CD8-positive, alpha-beta memory T cell (primary cell): ENCODE data around the gene OR2H2. TPM values are rescaled to one million over a fixed set of nuclear protein-coding genes. Genes with fewer than 3 reads are reported as not detected.

Experiments
- CTCF ChIA-PET: fragments of 350-600 bp; sonication (Branson Sonifier 250); formaldehyde crosslinking; loops from one replicate; lab custom pipeline; 2021; ENCODE audit warnings: antibody characterized with exemption; lab: Charles Lee
- POLR2A ChIA-PET: fragments of 350-600 bp; sonication (Branson Sonifier 250); formaldehyde crosslinking; loops from one replicate; lab custom pipeline; 2021; ENCODE audit warnings: antibody characterized with exemption; lab: Charles Lee
- DNase-seq, 5 donors: peaks; one replicate each; pipeline versions ENCODE4 v3.0.0 to v3.0.0-alpha.2; 2020 to 2022; ENCODE audit warnings: mixed read lengths in 1 of 5
- H3K27ac ChIP-seq: one replicate; pipeline ENCODE4 v1.7.0; 2013; ENCODE audit warnings: low read depth, mild to moderate bottlenecking, low read length, moderate library complexity
- H3K27me3 ChIP-seq: 2 replicates; pipeline ENCODE4 v1.7.0; 2013; ENCODE audit warnings: low read length, mild to moderate bottlenecking; ENCODE audit not compliant: insufficient read depth, poor library complexity, severe bottlenecking
- H3K36me3 ChIP-seq: 2 replicates; pipeline ENCODE4 v1.7.0; 2013; ENCODE audit warnings: mild to moderate bottlenecking, low read length, moderate library complexity; ENCODE audit not compliant: insufficient read depth
- H3K4me1 ChIP-seq: 2 replicates; pipeline ENCODE4 v1.7.0; 2013; ENCODE audit warnings: mild to moderate bottlenecking, low read length, moderate library complexity; ENCODE audit not compliant: insufficient read depth
- H3K4me3 ChIP-seq: 2 replicates; pipeline ENCODE4 v1.7.0; 2013; ENCODE audit warnings: mild to moderate bottlenecking, low read length
- H3K9me3 ChIP-seq: 2 replicates; pipeline ENCODE4 v1.7.0; 2013; ENCODE audit warnings: mild to moderate bottlenecking, low read length
- H3K27ac Mint-ChIP-seq, 8 donors: one replicate each; pipeline ENCODE4 v1.8.0; 2020 to 2021; ENCODE audit warnings: mixed read lengths in 8 of 8, mild to moderate bottlenecking in 6 of 8, inconsistent platforms in 3 of 8, moderate library complexity in 3 of 8
- H3K27me3 Mint-ChIP-seq, 2 donors: one replicate each; pipeline ENCODE4 v1.8.0; 2020 to 2021; ENCODE audit warnings: mixed read lengths in 2 of 2, mild to moderate bottlenecking in 1 of 2, moderate library complexity in 1 of 2
- H3K36me3 Mint-ChIP-seq, 3 donors: one replicate each; pipeline ENCODE4 v1.8.0; 2020 to 2021; ENCODE audit warnings: mixed read lengths in 3 of 3, inconsistent platforms in 1 of 3, mild to moderate bottlenecking in 1 of 3
- H3K4me1 Mint-ChIP-seq, 3 donors: one replicate each; pipeline ENCODE4 v1.8.0; 2020 to 2021; ENCODE audit warnings: mixed read lengths in 3 of 3, inconsistent platforms in 1 of 3, mild to moderate bottlenecking in 1 of 3
- H3K4me3 Mint-ChIP-seq, 7 donors: one replicate each; pipeline ENCODE4 v1.8.0; 2020 to 2021; ENCODE audit warnings: mixed read lengths in 7 of 7, mild to moderate bottlenecking in 6 of 7, moderate library complexity in 4 of 7, inconsistent platforms in 2 of 7
- H3K9me3 Mint-ChIP-seq, 5 donors: one replicate each; pipeline ENCODE4 v1.8.0; 2020 to 2022; ENCODE audit warnings: mixed read lengths in 5 of 5, mild to moderate bottlenecking in 3 of 5, moderate library complexity in 2 of 5, inconsistent platforms in 1 of 5
- polyA plus RNA-seq: library from polyadenylated mRNA; unstranded; fragments of 300-500 nt; fragmentation: Illumina TruSeq; gene quantifications from one replicate; pipeline ENCODE4 v1.2.3, GENCODE V29; 2021
- total RNA-seq, 2 experiments: library from RNA; stranded (reverse); gene quantifications; one replicate each; pipeline ENCODE4 v1.2.3, GENCODE V29; 2021

Gene OR2H2
- total and polyA plus RNA-seq, 3 experiments from 2014 or later, result not detected

DNA sequence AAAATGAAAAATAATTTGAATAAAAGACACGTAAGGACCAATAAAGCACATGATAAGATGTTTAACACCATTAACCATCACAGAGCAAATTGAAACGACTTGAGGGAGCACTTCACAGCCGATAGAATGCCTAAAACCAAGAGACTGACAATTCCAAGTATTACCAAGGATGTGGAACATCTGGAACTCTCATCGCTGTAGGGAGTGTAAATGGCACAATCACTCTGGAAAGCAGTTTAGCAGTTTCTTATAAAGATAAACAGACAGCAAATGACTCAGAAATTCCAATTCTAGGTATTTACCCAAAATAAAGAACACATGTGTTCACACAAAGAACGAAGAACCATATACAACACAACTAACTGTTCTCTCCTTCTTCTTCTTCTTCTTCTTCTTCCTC lies 16.9 kb upstream of the OR2H2 start:
- Mint-ChIP-seq H3K27ac (no peak overlapping the region), H3K27me3 (peaks cover 28 to 54% of the 10 kb centered on the region in 2 donors), H3K36me3 (no peaks in the 10 kb centered on the region), H3K9me3 (no peaks in the 10 kb centered on the region), H3K4me3 (no peak overlapping the region), H3K4me1 (peaks cover 0 to 4% (median 3%) of the 10 kb centered on the region in 3 donors)
- Histone ChIP-seq H3K36me3 (no peaks in the 10 kb centered on the region), H3K4me3 (no peak overlapping the region), H3K27me3 (peaks cover 3% of the 10 kb centered on the region), H3K27ac (no peak overlapping the region), H3K4me1 (no peaks in the 10 kb centered on the region), H3K9me3 (no peaks in the 10 kb centered on the region)
- ChIA-PET POLR2A (no interaction called here), CTCF (no interaction called here)
- DNase-seq, result no peak

DNA sequence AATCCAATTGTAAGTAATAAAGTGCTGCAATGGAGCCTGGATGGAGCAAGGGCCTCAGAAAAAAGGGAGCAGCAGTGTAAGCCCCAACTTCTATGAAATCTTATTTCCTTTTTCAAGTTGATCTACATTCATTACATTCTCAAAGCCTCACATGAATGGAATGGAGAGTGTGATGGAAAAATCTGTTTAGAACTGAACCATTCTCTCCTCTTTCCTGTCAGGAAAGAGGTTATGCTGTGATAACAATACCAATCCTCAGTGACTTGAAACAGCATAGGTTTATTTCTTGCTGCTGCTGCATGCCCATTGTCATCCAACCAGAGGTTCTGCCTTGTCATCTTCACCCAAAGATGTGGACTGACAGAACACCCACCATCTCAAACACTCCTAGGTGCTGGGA lies 8.9 kb upstream of the OR2H2 start:
- Mint-ChIP-seq H3K9me3 (no peaks in the 10 kb centered on the region), H3K27me3 (peaks cover 26 to 71% of the 10 kb centered on the region in 2 donors), H3K27ac (no peak overlapping the region), H3K4me1 (no peaks in the 10 kb centered on the region), H3K4me3 (no peak overlapping the region), H3K36me3 (no peaks in the 10 kb centered on the region)
- CTCF ChIA-PET, result no interaction called here
- H3K9me3 ChIP-seq, result no peaks in the 10 kb centered on the region
- H3K36me3 ChIP-seq, result no peaks in the 10 kb centered on the region
- POLR2A ChIA-PET, result no interaction called here
- no peaks in the 10 kb centered on the region for H3K27me3 ChIP-seq
- DNase-seq, result no peak
- no peaks in the 10 kb centered on the region for H3K4me1 ChIP-seq
- H3K4me3 ChIP-seq, result no peak overlapping the region
- no peak overlapping the region for H3K27ac ChIP-seq

DNA sequence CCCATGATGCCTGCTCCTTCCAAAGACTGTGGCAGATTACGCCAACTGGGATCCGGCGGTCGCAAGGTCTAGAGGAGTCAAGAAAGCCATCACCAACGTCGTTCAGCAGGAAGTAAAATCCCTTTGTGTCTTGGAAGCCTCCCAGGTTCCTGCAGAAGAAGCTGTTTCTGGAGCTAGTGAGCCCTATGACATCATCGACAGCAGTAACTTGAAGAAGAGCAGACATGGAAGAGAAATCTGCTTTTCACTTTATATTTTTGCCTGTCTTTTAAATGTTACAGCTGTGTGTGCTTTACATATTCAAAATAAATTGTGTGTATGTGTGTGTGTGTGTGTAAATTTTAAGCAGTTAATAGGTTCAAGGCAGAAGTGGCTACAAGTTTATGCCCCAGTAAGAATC lies 7.4 kb upstream of the OR2H2 start:
- H3K36me3 ChIP-seq, result no peaks in the 10 kb centered on the region

DNA sequence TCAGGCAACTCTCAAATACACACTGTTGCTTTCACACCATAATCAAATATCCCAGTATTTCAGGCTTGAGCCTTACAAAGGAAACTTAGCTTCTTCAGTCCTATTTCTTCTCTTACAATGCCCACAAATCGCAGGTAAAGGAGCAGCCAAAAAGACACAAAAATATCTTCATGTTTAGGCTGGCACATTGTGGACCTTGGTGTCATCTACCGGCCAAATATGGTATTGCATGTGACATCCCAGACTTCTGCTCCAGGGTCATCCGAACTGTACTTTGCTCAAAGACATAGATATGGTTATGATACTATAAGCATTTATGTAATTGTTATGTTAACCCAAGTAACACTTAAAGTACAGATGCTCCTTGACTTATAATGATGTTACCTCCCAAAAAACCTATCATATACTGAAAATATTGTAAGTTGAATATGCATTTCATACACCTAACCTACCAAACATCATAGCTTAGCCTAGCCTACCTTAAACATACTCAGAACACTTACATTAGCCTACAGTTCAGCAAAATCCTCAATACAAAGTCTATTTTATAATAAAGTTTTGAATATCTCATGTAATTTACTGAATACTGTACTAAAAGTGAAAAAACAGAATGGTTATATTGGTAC lies 4.6 kb downstream of the OR2H2 start:
- Mint-ChIP-seq H3K4me3 (no peak overlapping the region), H3K36me3 (no peaks in the 10 kb centered on the region), H3K9me3 (no peaks in the 10 kb centered on the region), H3K27ac (no peak overlapping the region), H3K27me3 (peaks cover 23 to 70% of the 10 kb centered on the region in 2 donors), H3K4me1 (no peaks in the 10 kb centered on the region)
- Histone ChIP-seq H3K4me1 (no peaks in the 10 kb centered on the region), H3K36me3 (no peaks in the 10 kb centered on the region), H3K27me3 (no peaks in the 10 kb centered on the region), H3K9me3 (no peaks in the 10 kb centered on the region), H3K4me3 (no peak overlapping the region), H3K27ac (no peak overlapping the region)
- DNase-seq, result peak; percentile 10 to 64 (median 28)
- ChIA-PET CTCF (interaction anchor here (1.1 to 3.0 kb wide), 5 partner anchors 9 to 906 kb away, joined by 3 to 12 read pairs (median 4); no protein-coding TSS in a partner anchor), POLR2A (interaction anchor here (0.7 kb wide), 1 partner anchor 581 kb away, joined by 3 read pairs; no protein-coding TSS in a partner anchor)

More for the DNA sequence above, 7.4 kb upstream of the OR2H2 start:
- POLR2A ChIA-PET, result no interaction called here
- Histone ChIP-seq H3K9me3 (no peaks in the 10 kb centered on the region), H3K4me1 (no peaks in the 10 kb centered on the region), H3K4me3 (no peak overlapping the region), H3K27me3 (no peaks in the 10 kb centered on the region), H3K27ac (no peak overlapping the region)
- no peaks in the 10 kb centered on the region for H3K9me3 Mint-ChIP-seq
- DNase-seq, result no peak
- CTCF ChIA-PET, result no interaction called here
- H3K36me3 Mint-ChIP-seq, result no peaks in the 10 kb centered on the region
- no peaks in the 10 kb centered on the region for H3K4me1 Mint-ChIP-seq
- H3K27ac Mint-ChIP-seq, result no peak overlapping the region
- peaks cover 32 to 66% of the 10 kb centered on the region in 2 donors for H3K27me3 Mint-ChIP-seq
- no peak overlapping the region for H3K4me3 Mint-ChIP-seq

DNA sequence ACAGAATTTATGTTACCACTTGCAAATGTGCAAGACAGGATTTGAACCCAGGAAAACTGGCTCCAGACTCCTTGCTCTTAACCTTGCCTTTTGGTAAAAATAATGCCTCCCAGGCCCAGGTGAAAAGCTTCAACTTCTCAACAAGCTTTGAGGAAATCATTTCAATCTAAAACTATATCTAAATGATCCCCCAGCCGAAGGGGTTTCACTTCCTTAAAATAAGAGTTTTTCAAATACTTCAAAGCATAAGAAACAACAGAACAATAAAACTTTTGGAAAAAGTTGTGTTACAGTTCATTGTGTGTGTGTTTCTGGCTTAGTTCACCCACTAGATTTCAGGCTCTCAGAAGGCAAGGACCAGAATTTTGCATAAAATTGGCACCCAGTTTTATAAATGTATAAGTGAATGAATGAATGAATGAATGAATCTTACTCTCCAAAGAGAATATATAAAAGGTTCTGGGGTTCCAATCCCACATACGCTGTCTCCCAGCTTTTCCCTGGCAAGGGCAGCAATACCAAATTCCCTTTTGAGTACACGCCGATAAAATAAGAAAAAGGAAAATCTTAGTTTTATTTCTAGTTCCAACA lies 5.4 kb downstream of the OR2H2 start:
- peaks cover 25 to 69% of the 10 kb centered on the region in 2 donors for H3K27me3 Mint-ChIP-seq

DNA sequence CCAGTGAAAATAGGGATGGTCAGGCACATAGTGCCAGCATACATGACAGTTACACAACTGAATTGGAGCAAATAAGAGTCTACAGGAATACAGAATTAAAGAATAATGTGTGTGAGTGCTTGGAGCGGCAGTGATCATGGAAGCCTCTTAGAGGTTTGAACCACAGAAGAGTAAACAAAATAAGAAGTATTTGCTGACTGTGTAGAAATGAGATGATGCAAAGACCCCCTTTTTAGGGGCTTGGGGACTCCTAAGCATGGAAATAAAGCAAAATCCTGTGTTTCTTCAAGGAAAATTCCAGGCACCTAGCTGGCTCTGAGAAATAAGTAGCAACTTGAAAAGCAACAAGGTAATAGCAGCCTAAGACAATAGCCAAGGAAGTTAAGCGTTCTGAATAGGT lies 6.8 kb downstream of the OR2H2 start:
- no peaks in the 10 kb centered on the region for H3K36me3 Mint-ChIP-seq

More for the DNA sequence above, 5.4 kb downstream of the OR2H2 start:
- Mint-ChIP-seq H3K4me1 (no peaks in the 10 kb centered on the region), H3K4me3 (no peak overlapping the region), H3K9me3 (no peaks in the 10 kb centered on the region), H3K27ac (no peak overlapping the region), H3K36me3 (no peaks in the 10 kb centered on the region)
- no peak for DNase-seq
- H3K27ac ChIP-seq, result no peak overlapping the region
- no peak overlapping the region for H3K4me3 ChIP-seq
- H3K27me3 ChIP-seq, result no peaks in the 10 kb centered on the region
- CTCF ChIA-PET, result interaction anchor here (1.1 to 3.0 kb wide), 4 partner anchors 8 to 907 kb away, joined by 3 to 12 read pairs (median 4); no protein-coding TSS in a partner anchor
- no peaks in the 10 kb centered on the region for H3K36me3 ChIP-seq
- H3K4me1 ChIP-seq, result no peaks in the 10 kb centered on the region
- no peaks in the 10 kb centered on the region for H3K9me3 ChIP-seq
- POLR2A ChIA-PET, result interaction anchor here (0.7 kb wide), 1 partner anchor 582 kb away, joined by 3 read pairs; no protein-coding TSS in a partner anchor

DNA sequence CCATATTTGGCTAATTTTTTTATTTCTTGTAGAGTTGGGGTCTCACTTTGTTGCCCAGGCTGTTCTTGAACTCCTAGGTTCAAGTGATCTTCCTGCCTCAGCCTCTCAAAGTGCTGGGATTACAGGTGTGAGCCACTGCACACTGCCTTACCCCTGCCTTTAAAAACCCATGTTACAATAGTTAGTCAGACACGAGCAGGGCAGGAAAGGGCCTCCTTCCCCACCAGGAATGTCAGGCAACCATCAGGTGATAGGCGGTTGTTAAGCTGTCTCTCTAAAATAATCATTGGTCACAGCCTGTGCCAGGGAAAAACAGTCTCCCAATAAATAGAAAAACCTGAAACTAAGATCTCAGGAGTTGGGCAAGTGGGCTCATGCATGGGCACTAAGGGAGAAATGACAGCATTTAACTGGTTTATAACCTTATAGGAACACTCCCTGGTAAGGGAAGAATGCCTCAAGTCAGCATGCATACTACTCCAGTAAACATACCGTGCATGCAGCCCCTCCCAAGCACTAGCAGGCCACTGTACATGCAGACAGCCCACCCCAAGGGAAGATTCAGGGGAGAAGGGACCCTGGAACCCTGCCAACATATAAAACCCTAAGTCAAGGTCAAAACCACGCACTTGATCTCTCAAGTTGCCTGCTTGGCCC lies 8.4 kb downstream of the OR2H2 start:
- no peak overlapping the region for H3K27ac Mint-ChIP-seq
- H3K27me3 Mint-ChIP-seq, result peaks cover 18 to 45% of the 10 kb centered on the region in 2 donors
- DNase-seq, result no peak
- no peak overlapping the region for H3K4me3 ChIP-seq
- H3K36me3 ChIP-seq, result no peaks in the 10 kb centered on the region
- ChIA-PET CTCF (no interaction called here), POLR2A (no interaction called here)
- no peaks in the 10 kb centered on the region for H3K9me3 ChIP-seq
- no peaks in the 10 kb centered on the region for H3K36me3 Mint-ChIP-seq
- no peak overlapping the region for H3K4me3 Mint-ChIP-seq
- H3K9me3 Mint-ChIP-seq, result no peaks in the 10 kb centered on the region
- H3K27me3 ChIP-seq, result no peaks in the 10 kb centered on the region
- no peaks in the 10 kb centered on the region for H3K4me1 Mint-ChIP-seq
- H3K27ac ChIP-seq, result no peak overlapping the region
- H3K4me1 ChIP-seq, result no peaks in the 10 kb centered on the region

More for the DNA sequence above, 6.8 kb downstream of the OR2H2 start:
- Histone ChIP-seq H3K27ac (no peak overlapping the region), H3K9me3 (no peaks in the 10 kb centered on the region), H3K27me3 (no peaks in the 10 kb centered on the region), H3K4me1 (no peaks in the 10 kb centered on the region), H3K4me3 (no peak overlapping the region), H3K36me3 (no peaks in the 10 kb centered on the region)
- peaks cover 25 to 58% of the 10 kb centered on the region in 2 donors for H3K27me3 Mint-ChIP-seq
- no peak overlapping the region for H3K4me3 Mint-ChIP-seq
- no peaks in the 10 kb centered on the region for H3K4me1 Mint-ChIP-seq
- CTCF ChIA-PET, result no interaction called here
- H3K9me3 Mint-ChIP-seq, result no peaks in the 10 kb centered on the region
- H3K27ac Mint-ChIP-seq, result no peak overlapping the region
- POLR2A ChIA-PET, result no interaction called here
- DNase-seq, result no peak

DNA sequence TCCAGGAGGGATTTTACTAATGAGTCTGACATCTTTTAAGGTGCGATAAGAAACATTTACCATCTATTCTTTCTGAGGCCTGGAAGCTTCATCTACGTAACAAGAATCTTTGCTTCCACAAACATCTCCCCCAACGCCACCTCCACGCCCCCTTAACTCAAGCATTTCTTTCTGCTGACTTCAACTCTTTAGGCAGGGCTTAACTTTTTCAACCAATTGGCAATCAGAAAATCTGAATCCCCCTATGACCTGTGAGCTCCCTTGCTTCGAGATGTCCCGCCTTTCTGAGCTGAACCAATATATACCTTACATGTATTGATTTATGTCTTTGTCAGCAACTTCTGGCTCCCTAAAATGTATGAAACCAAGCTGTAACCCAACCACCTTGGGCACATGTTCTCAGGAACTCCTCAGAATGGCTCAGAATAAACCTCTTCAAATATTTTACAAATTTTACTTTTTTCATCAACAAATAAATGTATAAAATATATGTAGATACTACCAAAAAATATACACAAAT lies 11.5 kb downstream of the OR2H2 start:
- DNase-seq, result no peak
- H3K4me3 ChIP-seq, result no peak overlapping the region
- no peaks in the 10 kb centered on the region for H3K4me1 Mint-ChIP-seq
- ChIA-PET CTCF (no interaction called here), POLR2A (no interaction called here)
- H3K36me3 ChIP-seq, result no peaks in the 10 kb centered on the region
- no peak overlapping the region for H3K4me3 Mint-ChIP-seq
- no peak overlapping the region for H3K27ac Mint-ChIP-seq
- H3K27ac ChIP-seq, result no peak overlapping the region
- H3K36me3 Mint-ChIP-seq, result no peaks in the 10 kb centered on the region
- no peaks in the 10 kb centered on the region for H3K4me1 ChIP-seq
- peaks cover 7 to 23% of the 10 kb centered on the region in 2 donors for H3K27me3 Mint-ChIP-seq
- H3K27me3 ChIP-seq, result no peaks in the 10 kb centered on the region
- H3K9me3 Mint-ChIP-seq, result no peaks in the 10 kb centered on the region
- no peaks in the 10 kb centered on the region for H3K9me3 ChIP-seq
